Heart right ventricle (tissue), 16 donors: ENCODE data around the gene IL17B. TPM values are rescaled to one million over a fixed set of nuclear protein-coding genes. Genes with fewer than 3 reads are reported as not detected.

Source experiments
- ATAC-seq, 8 donors: fragments of 200-7000 bp; cut with Tn5 transposase; one replicate each; pipeline ENCODE4 v1.9.1; 2020; ENCODE audit warnings: mild to moderate bottlenecking in 8 of 8, moderate library complexity in 8 of 8, moderate number of reproducible peaks in 1 of 8
- DNase-seq, 2 donors: peaks; one replicate each; pipeline ENCODE4 v3.0.0-alpha.2; 2020
- H3K27ac ChIP-seq, 10 donors: fragments of 200-600 bp; sonication (generic) in 2 of 10; one replicate each; pipeline versions ENCODE4 v1.5.0 to v1.8.0; 2020 to 2022; ENCODE audit warnings: mild to moderate bottlenecking in 3 of 10
- H3K27me3 ChIP-seq, 7 donors: fragments of 200-600 bp; one replicate each; pipeline ENCODE4 v1.8.0; 2021 to 2022; ENCODE audit warnings: mild to moderate bottlenecking in 2 of 7
- H3K36me3 ChIP-seq, 9 donors: fragments of 200-600 bp; sonication (generic) in 1 of 9; one replicate each; pipeline versions ENCODE4 v1.5.0 to v1.8.0; 2020 to 2022; ENCODE audit warnings: mild to moderate bottlenecking in 2 of 9
- H3K4me1 ChIP-seq, 9 donors: fragments of 200-600 bp; sonication (generic) in 1 of 9; one replicate each; pipeline versions ENCODE4 v1.5.0 to v1.8.0; 2020 to 2022; ENCODE audit warnings: mild to moderate bottlenecking in 4 of 9
- H3K4me3 ChIP-seq, 10 donors: fragments of 200-600 bp; sonication (generic) in 2 of 10; one replicate each; pipeline versions ENCODE4 v1.5.0 to v1.8.0; 2020 to 2022; ENCODE audit warnings: mild to moderate bottlenecking in 7 of 10, moderate library complexity in 2 of 10
- H3K9me3 ChIP-seq, 11 donors: fragments of 200-600 bp in 10 of 11; sonication (generic) in 2 of 11; one replicate each; pipeline versions ENCODE4 v1.5.0 to v1.8.0; 2013 to 2022; ENCODE audit warnings: mild to moderate bottlenecking in 2 of 11, control low read depth in 1 of 11, moderate library complexity in 1 of 11
- WGBS, 2 donors: extraction: QIAGEN DNeasy Blood & Tissue Kit; methylation state at CpG; one replicate each; pipeline ENCODE4 v1.1.7; 2013; ENCODE audit warnings: inconsistent platforms in 1 of 2; 5-methylcytosine and 5-hydroxymethylcytosine counted together
- intact Hi-C, 10 donors: fragments of 100-400 bp; cut with DNase I; formaldehyde crosslinking; loops; one replicate each; pipeline versions ENCODE4 v1.11.1 to v1.14.2; 2022
- polyA plus RNA-seq, 2 donors: library from polyadenylated mRNA; stranded (reverse); fragments of 200-250 nt; gene quantifications; one replicate each; pipeline ENCODE4 v1.2.3, GENCODE V29; 2013
- total RNA-seq, 10 donors: library from RNA; stranded (reverse); fragmentation: NEBNext Ultra II Directional in 3 of 10; extraction: Animal tissue kit (Norgen Biotek cat#: 25700) in 3 of 10; gene quantifications; one replicate each; pipeline versions ENCODE4 v1.2.1 to v1.2.4, GENCODE V29; 2021 to 2023
- TF ChIP-seq, protein P1 (sequence below), 9 donors: fragments of 200-600 bp; sonication (generic) in 2 of 9; IDR thresholded peaks; one replicate each; pipeline versions ENCODE4 v1.5.0 to v1.8.0; 2021 to 2022; ENCODE audit warnings: antibody characterized with exemption in 9 of 9, mild to moderate bottlenecking in 5 of 9, moderate library complexity in 1 of 9
- donor health status: Arrhythmogenic right ventricular cardiomyopathy.
- donor health status: ischemic (EF 13 %, LVEDD 7.1; RV severe dilation, severe dysfunction).
- donor health status: healthy with polysubstance abuse.
- donor health status: DM: no; HTN: yes; CAD: no.
- donor health status: DM: no; HTN: no; CAD: no.
- donor health status: ischemic (EF 25% LVEDD 6.9; RV normal size, moderate dysfunction).
- donor health status: ischemic (EF 25% LVEDD 5.7; RV mildly dilated, moderate dysfunction).
- donor health status: healthy.
- donor health status: DM: yes; HTN: yes; CAD: no.
- donor health status: Ischemic cardiomyopathy.
- donor health status: ischemic (EF 35%, LVEDD 5.7; RV mildly dilated, moderate dysfunction).
- donor health status: nonischemic (EF 11% LVEDD 7.7; RV severe dilation, severe dysfunction).
- donor health status: DM: yes; HTN: yes; CAD: no.
- donor health status: PGD.
- donor health status: ischemic (EF 29% LVEDD 5.4; RV normal size, mild dysfunction).
- donor health status: nonischemic (EF 23%, LVEDD 6.1; RV moderate dilation, normal function).

Gene IL17B
- total and polyA plus RNA-seq, 12 donors: 0.44 to 0.83 (median 0.57) TPM; not detected in 9

- Histone ChIP-seq H3K27ac (peak overlapping the region in 9 of 10 donors; percentile 83 to 89 (median 85)), H3K4me3 (peak overlapping the region in 1 of 10 donors; percentile 83), H3K4me1 (peaks cover 0 to 48% (median 35%) of the 10 kb centered on the region in 9 donors), H3K36me3 (peaks cover 0 to 55% (median 36%) of the 10 kb centered on the region in 9 donors), H3K9me3 (no peaks in the 10 kb centered on the region), H3K27me3 (no peaks in the 10 kb centered on the region)
- DNase-seq (no peak), ATAC-seq (no peak)
- TF ChIP-seq, protein P1, sequence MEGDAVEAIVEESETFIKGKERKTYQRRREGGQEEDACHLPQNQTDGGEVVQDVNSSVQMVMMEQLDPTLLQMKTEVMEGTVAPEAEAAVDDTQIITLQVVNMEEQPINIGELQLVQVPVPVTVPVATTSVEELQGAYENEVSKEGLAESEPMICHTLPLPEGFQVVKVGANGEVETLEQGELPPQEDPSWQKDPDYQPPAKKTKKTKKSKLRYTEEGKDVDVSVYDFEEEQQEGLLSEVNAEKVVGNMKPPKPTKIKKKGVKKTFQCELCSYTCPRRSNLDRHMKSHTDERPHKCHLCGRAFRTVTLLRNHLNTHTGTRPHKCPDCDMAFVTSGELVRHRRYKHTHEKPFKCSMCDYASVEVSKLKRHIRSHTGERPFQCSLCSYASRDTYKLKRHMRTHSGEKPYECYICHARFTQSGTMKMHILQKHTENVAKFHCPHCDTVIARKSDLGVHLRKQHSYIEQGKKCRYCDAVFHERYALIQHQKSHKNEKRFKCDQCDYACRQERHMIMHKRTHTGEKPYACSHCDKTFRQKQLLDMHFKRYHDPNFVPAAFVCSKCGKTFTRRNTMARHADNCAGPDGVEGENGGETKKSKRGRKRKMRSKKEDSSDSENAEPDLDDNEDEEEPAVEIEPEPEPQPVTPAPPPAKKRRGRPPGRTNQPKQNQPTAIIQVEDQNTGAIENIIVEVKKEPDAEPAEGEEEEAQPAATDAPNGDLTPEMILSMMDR (IDR thresholded peaks at IDR 0.05): no peak
- WGBS, 2 donors: 84 to 87% methylated on average over 2 of the region's 2 CpGs
- intact Hi-C loops: loop anchor here in 1 of 10 donors (10.0 kb wide), 1 partner anchor 209 kb away; no protein-coding TSS in a partner anchor
These were observed 34.9 kb downstream of the IL17B start for GRCh38 chr5:149344151-149344550.

- H3K27me3 ChIP-seq: no peaks in the 10 kb centered on the region
- DNase-seq (no peak), ATAC-seq (no peak)
- TF ChIP-seq, protein P1 (IDR thresholded peaks at IDR 0.05): no peak
- H3K36me3 ChIP-seq: peaks cover 0 to 61% (median 40%) of the 10 kb centered on the region in 9 donors
- H3K4me1 ChIP-seq: peaks cover 0 to 28% (median 18%) of the 10 kb centered on the region in 9 donors
- H3K9me3 ChIP-seq: no peaks in the 10 kb centered on the region
- no peak overlapping the region for H3K4me3 ChIP-seq
- no peak overlapping the region for H3K27ac ChIP-seq
- intact Hi-C loops: loop anchor here in 1 of 10 donors (10.0 kb wide), 1 partner anchor 207 kb away; no protein-coding TSS in a partner anchor
These were observed 37.2 kb downstream of the IL17B start for GRCh38 chr5:149341876-149342275.

DNA sequence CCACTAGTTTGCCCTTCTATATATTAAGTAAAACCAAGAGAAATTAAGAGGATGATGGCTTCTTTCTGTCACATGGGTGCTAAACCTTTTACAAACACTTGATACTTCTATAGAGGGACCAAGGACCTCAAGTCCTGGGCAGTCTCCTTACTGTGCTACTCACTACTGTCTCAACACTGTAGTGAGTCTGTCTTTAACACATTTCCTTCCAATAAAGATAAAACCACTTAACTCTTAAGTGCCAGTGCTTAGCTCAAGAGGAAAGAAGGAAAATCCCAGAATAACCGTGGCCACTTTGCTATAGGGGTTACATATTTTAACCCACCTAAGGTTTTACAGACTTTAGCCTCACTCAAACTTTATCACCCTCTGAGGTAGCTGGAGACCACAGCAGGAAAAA is 38.2 kb downstream of the IL17B start:
- WGBS, 2 donors: 27 to 62% methylated on average over 1 of the region's 1 CpG
- H3K4me1 ChIP-seq: peaks cover 0 to 21% (median 12%) of the 10 kb centered on the region in 9 donors
- ATAC-seq (no peak), DNase-seq (no peak)
- TF ChIP-seq, protein P1 (IDR thresholded peaks at IDR 0.05): no peak
- no peaks in the 10 kb centered on the region for H3K27me3 ChIP-seq
- no peak overlapping the region for H3K27ac ChIP-seq
- intact Hi-C loops: loop anchor here in 1 of 10 donors (10.0 kb wide), 1 partner anchor 206 kb away; no protein-coding TSS in a partner anchor
- H3K9me3 ChIP-seq: no peaks in the 10 kb centered on the region
- H3K4me3 ChIP-seq: no peak overlapping the region
- peaks cover 0 to 70% (median 49%) of the 10 kb centered on the region in 9 donors for H3K36me3 ChIP-seq

DNA sequence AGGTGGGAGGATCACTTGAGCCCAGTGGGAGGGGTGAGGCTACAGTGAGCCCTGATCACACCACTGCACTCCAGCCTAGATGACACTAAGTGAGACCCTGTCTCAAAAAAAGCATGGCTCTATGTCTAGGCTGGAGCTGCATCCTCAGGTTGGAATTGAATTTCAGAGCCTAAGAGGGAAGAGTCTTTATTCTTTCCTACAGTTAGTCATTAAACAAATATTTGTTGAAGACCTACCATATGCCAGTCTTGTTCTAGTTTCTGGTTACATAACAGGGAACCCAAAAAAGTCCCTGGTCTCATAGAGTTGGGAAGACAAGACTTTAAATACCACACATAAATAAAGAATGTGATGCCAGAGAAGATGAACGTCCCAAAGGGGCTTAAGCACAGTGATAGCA is 40.7 kb downstream of the IL17B start:
- H3K36me3 ChIP-seq: peaks cover 0 to 96% (median 67%) of the 10 kb centered on the region in 9 donors
- H3K4me3 ChIP-seq: no peak overlapping the region
- no peak for DNase-seq
- WGBS, 2 donors: 79 to 83% methylated on average over 1 of the region's 1 CpG
- no peaks in the 10 kb centered on the region for H3K9me3 ChIP-seq
- intact Hi-C loops: no loop called here
- TF ChIP-seq, protein P1 (IDR thresholded peaks at IDR 0.05): no peak
- H3K4me1 ChIP-seq: peaks cover 0 to 7% (median 0%) of the 10 kb centered on the region in 9 donors
- peak in 1 of 8 donors; percentile 45 for ATAC-seq
- no peaks in the 10 kb centered on the region for H3K27me3 ChIP-seq
- H3K27ac ChIP-seq: no peak overlapping the region
